Endothelial cell of umbilical vein (primary cell): ENCODE data around the gene LRP1. TPM values are rescaled to one million over a fixed set of nuclear protein-coding genes. Genes with fewer than 3 reads are reported as not detected.

Source experiments
- BruUV-seq: library from RNA; stranded (reverse); fragments of 400-500 nt; replicated peaks from 2 replicates; lab custom pipeline; 2021; lab: Mats Ljungman, UMichigan
- CTCF ChIA-PET: fragments of 300-600, 350-600 bp; sonication (Branson Sonifier 250); formaldehyde crosslinking; loops from one replicate; lab custom pipeline; 2021; ENCODE audit warnings: antibody characterized with exemption, inconsistent platforms; lab: Charles Lee
- POLR2A ChIA-PET: fragments of 300-600, 350-600 bp; sonication (Branson Sonifier 250); formaldehyde crosslinking; loops from one replicate; lab custom pipeline; 2021; ENCODE audit warnings: antibody characterized with exemption, inconsistent platforms; lab: Charles Lee
- DNase-seq: peaks from one replicate; pipeline ENCODE4 v3.0.0-alpha.2; 2011; ENCODE audit warnings: low read depth, low spot score
- FAIRE-seq: peaks from 2 replicates; lab custom pipeline; 2011; peaks lifted over from hg19 to GRCh38; lab: Jason Lieb, UNC
- H2AFZ ChIP-seq: 2 replicates; pipeline ENCODE4 v1.6.0; 2012; ENCODE audit warnings: low read depth, low read length, control low read depth, inconsistent platforms
- H3K27ac ChIP-seq: 2 replicates; pipeline ENCODE4 v1.5.1; 2011; ENCODE audit warnings: low read depth, mild to moderate bottlenecking, control low read depth, low read length, moderate library complexity; ENCODE audit not compliant: insufficient read depth
- H3K27me3 ChIP-seq, 2 experiments: 2 replicates each; pipeline versions ENCODE4 v1.6.0 to v1.6.1; 2011; ENCODE audit warnings: low read length in 2 of 2, mixed read lengths in 1 of 2; ENCODE audit not compliant: control insufficient read depth in 2 of 2, insufficient read depth in 2 of 2
- H3K36me3 ChIP-seq, 2 experiments: 2 replicates in 1 of 2; 3 replicates in 1 of 2; pipeline ENCODE4 v1.5.1; 2011; ENCODE audit warnings: low read length in 2 of 2, mild to moderate bottlenecking in 1 of 2, moderate library complexity in 1 of 2; ENCODE audit not compliant: control insufficient read depth in 2 of 2, insufficient read depth in 2 of 2; ENCODE audit errors: extremely low read depth in 1 of 2
- H3K4me1 ChIP-seq: 3 replicates; pipeline ENCODE4 v1.5.1; 2011; ENCODE audit warnings: mild to moderate bottlenecking, low read length; ENCODE audit not compliant: control insufficient read depth, insufficient read depth; ENCODE audit errors: extremely low read depth
- H3K4me2 ChIP-seq: 2 replicates; pipeline ENCODE4 v1.6.1; 2011; ENCODE audit warnings: low read length, control low read depth, mixed read lengths; ENCODE audit not compliant: insufficient read depth
- H3K4me3 ChIP-seq, 3 experiments: fragments of 200-600 bp in 1 of 3; sonication (generic), shearing (Covaris generic) in 1 of 3; replicated peaks in 1 of 3; 2 replicates each; pipeline ENCODE4 v1.5.1; 2011 to 2016; ENCODE audit warnings: control low read depth in 3 of 3, low read length in 3 of 3, mild to moderate bottlenecking in 2 of 3, inconsistent platforms in 1 of 3, low read depth in 1 of 3, moderate library complexity in 1 of 3; ENCODE audit not compliant: insufficient read depth in 1 of 3
- H3K79me2 ChIP-seq: 2 replicates; pipeline ENCODE4 v1.6.0; 2012; ENCODE audit warnings: low read length, inconsistent platforms; ENCODE audit not compliant: control insufficient read depth, insufficient read depth
- H3K9ac ChIP-seq: replicated peaks from 2 replicates; pipeline ENCODE3; 2011; ENCODE audit warnings: low read length, control low read depth; ENCODE audit not compliant: insufficient read depth; ENCODE audit errors: extremely low read depth
- H3K9me1 ChIP-seq: replicated peaks from 3 replicates; pipeline ENCODE4 v1.6.0; 2011; ENCODE audit warnings: mild to moderate bottlenecking, low read length; ENCODE audit not compliant: control insufficient read depth, insufficient read depth; ENCODE audit errors: extremely low read depth
- H3K9me3 ChIP-seq: replicated peaks from 2 replicates; pipeline ENCODE4 v1.5.1; 2012; ENCODE audit warnings: low read length, inconsistent platforms; ENCODE audit not compliant: control insufficient read depth, insufficient read depth
- H4K20me1 ChIP-seq: replicated peaks from 2 replicates; pipeline ENCODE3; 2011; ENCODE audit warnings: mild to moderate bottlenecking, low read length; ENCODE audit not compliant: control insufficient read depth, insufficient read depth; ENCODE audit errors: extremely low read depth
- EZH2 ChIP-seq: IDR thresholded peaks from 2 replicates; pipeline ENCODE4 v1.6.1; 2012; ENCODE audit warnings: borderline replicate concordance, low read depth, mild to moderate bottlenecking, moderate library complexity, low read length, inconsistent platforms; ENCODE audit not compliant: severe bottlenecking
- GATA2 ChIP-seq: IDR thresholded peaks from 2 replicates; pipeline ENCODE4 v1.7.0; 2011; ENCODE audit warnings: low read depth, mild to moderate bottlenecking, moderate library complexity, mixed read lengths, low read length; ENCODE audit not compliant: insufficient read length, insufficient read depth
- dilution Hi-C: fragments of 300-500 bp; cut with MboI; formaldehyde crosslinking; loops from one replicate; pipeline ENCODE4 v1.15.0; 2019; ENCODE audit warnings: low sequenced_read_pairs; ENCODE audit not compliant: extremely low pct_ligation_motif_present
- intact Hi-C: fragments of 100-400 bp; cut with micrococcal nuclease; formaldehyde crosslinking; loops from one replicate; pipeline ENCODE4 v1.10.0; 2022
- polyA plus RNA-seq, 4 experiments: library from polyadenylated mRNA; depleted of rRNA in 3 of 4; stranded (reverse) in 3 of 4; unstranded in 1 of 4; fragments of >200 nt; gene quantifications; 2 replicates each; pipeline versions ENCODE4 v1.2.1 to v1.2.3, GENCODE V29; 2011 to 2012; ENCODE audit warnings: missing spikeins in 1 of 4
- total RNA-seq: library from RNA; stranded (reverse); gene quantifications from 2 replicates; pipeline ENCODE4 v1.2.3, GENCODE V29; 2021
- TF ChIP-seq, protein P1 (sequence below), 2 donors: IDR thresholded peaks; 1 replicate in 1 of 2; 2 replicates in 1 of 2; pipeline ENCODE4 v1.5.1; 2011; ENCODE audit warnings: low read length in 2 of 2, mild to moderate bottlenecking in 2 of 2, moderate library complexity in 2 of 2, control low read depth in 1 of 2, inconsistent platforms in 1 of 2, low read depth in 1 of 2; ENCODE audit not compliant: insufficient read depth in 1 of 2; ENCODE audit errors: extremely low read depth in 1 of 2

Gene LRP1
- total and polyA plus RNA-seq, 2 donors (not counting 3 experiments of a cell fraction or from before 2014, with no cell fraction given): 1.6 to 4.6 TPM

DNA sequence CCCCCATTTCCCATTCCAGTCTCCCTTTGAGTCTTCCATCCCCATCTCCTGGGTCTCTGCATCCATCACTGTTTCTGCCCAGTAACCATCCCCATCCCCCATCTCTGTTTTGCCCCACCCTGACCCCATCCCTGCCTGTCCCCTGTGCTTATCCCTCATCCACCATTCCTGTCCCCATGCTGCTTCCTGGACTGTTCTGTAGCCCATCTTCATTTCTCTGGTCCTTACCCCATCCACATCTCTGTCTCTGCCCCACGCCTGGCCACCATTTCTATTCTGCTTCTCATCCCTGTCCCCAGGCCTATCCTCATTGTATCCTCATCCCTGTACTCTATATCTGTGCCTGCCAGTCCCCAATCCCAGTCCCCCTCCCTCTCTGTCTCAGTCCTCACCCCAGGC is 92.5 kb downstream of the LRP1 start:
- Histone ChIP-seq H2AFZ (no peak overlapping the region), H3K9me3 (no peaks in the 10 kb centered on the region), H3K4me1 (no peaks in the 10 kb centered on the region), H3K27ac (no peak overlapping the region), H3K79me2 (no peaks in the 10 kb centered on the region), H3K9ac (no peak overlapping the region), H3K36me3 (no peaks in the 10 kb centered on the region), H3K9me1 (no peaks in the 10 kb centered on the region), H4K20me1 (no peaks in the 10 kb centered on the region), H3K27me3 (peaks cover 83 to 88% of the 10 kb centered on the region in 2 experiments), H3K4me2 (no peak overlapping the region), H3K4me3 (no peak overlapping the region)
- no TSS peak for BruUV-seq
- peak; percentile 24 for TF ChIP-seq EZH2
- TF ChIP-seq, protein P1, sequence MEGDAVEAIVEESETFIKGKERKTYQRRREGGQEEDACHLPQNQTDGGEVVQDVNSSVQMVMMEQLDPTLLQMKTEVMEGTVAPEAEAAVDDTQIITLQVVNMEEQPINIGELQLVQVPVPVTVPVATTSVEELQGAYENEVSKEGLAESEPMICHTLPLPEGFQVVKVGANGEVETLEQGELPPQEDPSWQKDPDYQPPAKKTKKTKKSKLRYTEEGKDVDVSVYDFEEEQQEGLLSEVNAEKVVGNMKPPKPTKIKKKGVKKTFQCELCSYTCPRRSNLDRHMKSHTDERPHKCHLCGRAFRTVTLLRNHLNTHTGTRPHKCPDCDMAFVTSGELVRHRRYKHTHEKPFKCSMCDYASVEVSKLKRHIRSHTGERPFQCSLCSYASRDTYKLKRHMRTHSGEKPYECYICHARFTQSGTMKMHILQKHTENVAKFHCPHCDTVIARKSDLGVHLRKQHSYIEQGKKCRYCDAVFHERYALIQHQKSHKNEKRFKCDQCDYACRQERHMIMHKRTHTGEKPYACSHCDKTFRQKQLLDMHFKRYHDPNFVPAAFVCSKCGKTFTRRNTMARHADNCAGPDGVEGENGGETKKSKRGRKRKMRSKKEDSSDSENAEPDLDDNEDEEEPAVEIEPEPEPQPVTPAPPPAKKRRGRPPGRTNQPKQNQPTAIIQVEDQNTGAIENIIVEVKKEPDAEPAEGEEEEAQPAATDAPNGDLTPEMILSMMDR (IDR thresholded peaks at IDR 0.05; ENCODE audit: extremely low read depth in 1 of 2, insufficient read depth in 1 of 2, low read depth in 1 of 2, low read length in 2 of 2): no peak
- DNase-seq (no peak), FAIRE-seq (no peak)
- intact Hi-C loops: no loop called here
- dilution Hi-C loops: no loop called here
- POLR2A ChIA-PET: no interaction called here
- CTCF ChIA-PET: no interaction called here

DNA sequence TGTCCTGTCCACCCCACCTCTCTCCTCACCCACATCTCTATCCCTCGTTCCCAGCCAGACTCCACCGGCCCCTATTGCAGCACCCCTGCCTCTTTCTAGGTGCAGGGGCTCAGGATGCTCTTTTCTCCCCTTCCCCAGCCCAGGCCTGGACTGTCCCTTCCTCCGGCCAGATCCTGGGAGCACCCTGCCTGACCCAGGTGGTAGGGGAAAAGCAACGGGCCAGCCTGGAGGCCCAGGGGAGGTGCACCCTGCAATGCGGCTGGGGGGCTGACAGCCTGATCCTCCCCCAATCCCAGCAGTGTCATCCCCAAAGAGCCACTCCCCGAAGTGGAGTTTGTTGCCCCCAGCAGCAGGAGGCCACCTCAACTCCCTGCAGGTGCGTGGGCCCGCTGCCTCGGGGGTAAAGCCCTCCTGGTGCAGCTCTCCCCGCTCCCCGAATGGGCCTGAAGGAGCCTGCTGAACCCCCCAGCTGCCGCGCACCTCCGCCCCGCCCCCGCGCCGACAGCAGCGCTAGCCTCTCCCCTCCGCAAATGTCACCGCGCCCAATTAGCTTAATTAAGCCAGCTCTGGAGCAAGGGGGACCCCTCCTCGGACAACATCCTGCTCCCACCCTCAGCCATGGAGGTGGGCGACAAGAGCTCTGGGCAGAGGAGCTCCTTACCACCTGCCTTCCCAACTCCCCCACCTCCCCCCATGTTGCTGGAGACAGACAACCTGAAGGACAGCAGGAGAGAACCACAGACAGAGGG is 93.1 kb downstream of the LRP1 start:
- BruUV-seq: no TSS peak
- H3K36me3 ChIP-seq: no peaks in the 10 kb centered on the region
- H3K79me2 ChIP-seq: no peaks in the 10 kb centered on the region
- H3K4me3 ChIP-seq: no peak overlapping the region
- no peak overlapping the region for H3K27ac ChIP-seq
- ChIA-PET POLR2A (no interaction called here), CTCF (interaction anchor here (0.8 to 0.9 kb wide), 2 partner anchors 8 to 21 kb away, joined by 3 to 6 read pairs; no protein-coding TSS in a partner anchor)
- no peak overlapping the region for H3K9ac ChIP-seq
- DNase-seq: no peak
- no peak overlapping the region for H3K4me2 ChIP-seq
- intact Hi-C loops (no loop called here), dilution Hi-C loops (no loop called here)
- H2AFZ ChIP-seq: no peak overlapping the region
- H4K20me1 ChIP-seq: no peaks in the 10 kb centered on the region
- peaks cover 83 to 86% of the 10 kb centered on the region in 2 experiments for H3K27me3 ChIP-seq
- no peak for TF ChIP-seq GATA2
- peak; percentile 81 for TF ChIP-seq EZH2
- no peaks in the 10 kb centered on the region for H3K9me1 ChIP-seq
- no peaks in the 10 kb centered on the region for H3K9me3 ChIP-seq
- no peaks in the 10 kb centered on the region for H3K4me1 ChIP-seq
- no peak for FAIRE-seq
